ENCODE data around the gene CRTC1.

Gene CRTC1

DNA sequence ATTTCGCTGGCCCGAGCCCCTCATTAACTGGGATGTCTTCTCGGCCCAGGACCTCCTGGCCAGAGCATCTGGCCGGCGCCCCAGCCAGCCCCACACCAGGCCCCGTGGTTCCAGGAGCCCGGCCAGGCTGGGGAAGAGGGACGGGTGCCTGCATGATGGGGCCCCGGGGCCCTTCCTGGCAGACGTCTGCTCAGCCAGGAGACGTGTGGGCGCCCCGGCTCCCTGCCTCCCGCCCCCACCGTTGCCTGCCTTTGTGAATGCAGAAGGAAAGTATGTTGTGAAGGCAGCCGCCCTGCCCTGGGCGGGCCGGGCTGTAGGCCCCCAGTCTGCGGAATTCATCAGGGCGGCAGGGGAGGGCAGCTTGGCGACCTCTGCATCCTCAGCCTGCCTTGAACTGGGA lies 112.1 kb downstream of the CRTC1 start:
- H3K9me2 ChIP-seq (replicated peaks; ENCODE audit: insufficient read depth, low read length): no peaks in the 10 kb centered on the region
- no peaks in the 10 kb centered on the region for H3K79me2 ChIP-seq (ENCODE audit: insufficient read depth, low read length)
- no peaks in the 10 kb centered on the region for H3K36me3 ChIP-seq (ENCODE audit: low read length)
- H3K4me2 ChIP-seq (ENCODE audit: low read depth, low read length, poor library complexity, severe bottlenecking): no peak overlapping the region
- H3K4me3 ChIP-seq (ENCODE audit: insufficient read depth, low read length, poor library complexity, severe bottlenecking): no peak overlapping the region
- no peak overlapping the region for H2AFZ ChIP-seq (ENCODE audit: low read depth, low read length, severe bottlenecking)
- TF ChIP-seq, protein P1, sequence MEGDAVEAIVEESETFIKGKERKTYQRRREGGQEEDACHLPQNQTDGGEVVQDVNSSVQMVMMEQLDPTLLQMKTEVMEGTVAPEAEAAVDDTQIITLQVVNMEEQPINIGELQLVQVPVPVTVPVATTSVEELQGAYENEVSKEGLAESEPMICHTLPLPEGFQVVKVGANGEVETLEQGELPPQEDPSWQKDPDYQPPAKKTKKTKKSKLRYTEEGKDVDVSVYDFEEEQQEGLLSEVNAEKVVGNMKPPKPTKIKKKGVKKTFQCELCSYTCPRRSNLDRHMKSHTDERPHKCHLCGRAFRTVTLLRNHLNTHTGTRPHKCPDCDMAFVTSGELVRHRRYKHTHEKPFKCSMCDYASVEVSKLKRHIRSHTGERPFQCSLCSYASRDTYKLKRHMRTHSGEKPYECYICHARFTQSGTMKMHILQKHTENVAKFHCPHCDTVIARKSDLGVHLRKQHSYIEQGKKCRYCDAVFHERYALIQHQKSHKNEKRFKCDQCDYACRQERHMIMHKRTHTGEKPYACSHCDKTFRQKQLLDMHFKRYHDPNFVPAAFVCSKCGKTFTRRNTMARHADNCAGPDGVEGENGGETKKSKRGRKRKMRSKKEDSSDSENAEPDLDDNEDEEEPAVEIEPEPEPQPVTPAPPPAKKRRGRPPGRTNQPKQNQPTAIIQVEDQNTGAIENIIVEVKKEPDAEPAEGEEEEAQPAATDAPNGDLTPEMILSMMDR (IDR thresholded peaks at IDR 0.05; ENCODE audit: insufficient read depth, low read length, poor library complexity, severe bottlenecking): no peak
- no peak for TF ChIP-seq EZH2phosphoT487 (conservative IDR thresholded peaks at IDR 0.05; ENCODE audit: low read length)
- no peaks in the 10 kb centered on the region for H4K20me1 ChIP-seq (ENCODE audit: low read depth, low read length)
- H3K27ac ChIP-seq (ENCODE audit: low read depth, low read length): no peak overlapping the region
- no peak overlapping the region for H3K9ac ChIP-seq (ENCODE audit: low read length)
- H3F3A ChIP-seq (ENCODE audit: insufficient read depth): no peaks in the 10 kb centered on the region
- no peaks in the 10 kb centered on the region for H3K9me3 ChIP-seq (ENCODE audit: insufficient read depth, low read length)
- H3K27me3 ChIP-seq (ENCODE audit: low read length): no peaks in the 10 kb centered on the region

- no peak overlapping the region for H3K9ac ChIP-seq (ENCODE audit: low read length)
- H3F3A ChIP-seq (ENCODE audit: insufficient read depth): no peaks in the 10 kb centered on the region
- no peaks in the 10 kb centered on the region for H3K36me3 ChIP-seq (ENCODE audit: low read length)
- H4K20me1 ChIP-seq (ENCODE audit: low read depth, low read length): no peaks in the 10 kb centered on the region
- H3K27me3 ChIP-seq (ENCODE audit: low read length): no peaks in the 10 kb centered on the region
- no peak for TF ChIP-seq EZH2phosphoT487 (conservative IDR thresholded peaks at IDR 0.05; ENCODE audit: low read length)
- TF ChIP-seq, protein P1 (IDR thresholded peaks at IDR 0.05; ENCODE audit: insufficient read depth, low read length, poor library complexity, severe bottlenecking): no peak
- no peak overlapping the region for H3K4me2 ChIP-seq (ENCODE audit: low read depth, low read length, poor library complexity, severe bottlenecking)
- no peaks in the 10 kb centered on the region for H3K79me2 ChIP-seq (ENCODE audit: insufficient read depth, low read length)
- no peaks in the 10 kb centered on the region for H3K9me3 ChIP-seq (ENCODE audit: insufficient read depth, low read length)
- H2AFZ ChIP-seq (ENCODE audit: low read depth, low read length, severe bottlenecking): no peak overlapping the region
- no peak overlapping the region for H3K4me3 ChIP-seq (ENCODE audit: insufficient read depth, low read length, poor library complexity, severe bottlenecking)
- H3K27ac ChIP-seq (ENCODE audit: low read depth, low read length): no peak overlapping the region
- no peaks in the 10 kb centered on the region for H3K9me2 ChIP-seq (replicated peaks; ENCODE audit: insufficient read depth, low read length)
Measured at GRCh38 chr19:18796239-18796638, 112.8 kb downstream of the CRTC1 start.

DNA sequence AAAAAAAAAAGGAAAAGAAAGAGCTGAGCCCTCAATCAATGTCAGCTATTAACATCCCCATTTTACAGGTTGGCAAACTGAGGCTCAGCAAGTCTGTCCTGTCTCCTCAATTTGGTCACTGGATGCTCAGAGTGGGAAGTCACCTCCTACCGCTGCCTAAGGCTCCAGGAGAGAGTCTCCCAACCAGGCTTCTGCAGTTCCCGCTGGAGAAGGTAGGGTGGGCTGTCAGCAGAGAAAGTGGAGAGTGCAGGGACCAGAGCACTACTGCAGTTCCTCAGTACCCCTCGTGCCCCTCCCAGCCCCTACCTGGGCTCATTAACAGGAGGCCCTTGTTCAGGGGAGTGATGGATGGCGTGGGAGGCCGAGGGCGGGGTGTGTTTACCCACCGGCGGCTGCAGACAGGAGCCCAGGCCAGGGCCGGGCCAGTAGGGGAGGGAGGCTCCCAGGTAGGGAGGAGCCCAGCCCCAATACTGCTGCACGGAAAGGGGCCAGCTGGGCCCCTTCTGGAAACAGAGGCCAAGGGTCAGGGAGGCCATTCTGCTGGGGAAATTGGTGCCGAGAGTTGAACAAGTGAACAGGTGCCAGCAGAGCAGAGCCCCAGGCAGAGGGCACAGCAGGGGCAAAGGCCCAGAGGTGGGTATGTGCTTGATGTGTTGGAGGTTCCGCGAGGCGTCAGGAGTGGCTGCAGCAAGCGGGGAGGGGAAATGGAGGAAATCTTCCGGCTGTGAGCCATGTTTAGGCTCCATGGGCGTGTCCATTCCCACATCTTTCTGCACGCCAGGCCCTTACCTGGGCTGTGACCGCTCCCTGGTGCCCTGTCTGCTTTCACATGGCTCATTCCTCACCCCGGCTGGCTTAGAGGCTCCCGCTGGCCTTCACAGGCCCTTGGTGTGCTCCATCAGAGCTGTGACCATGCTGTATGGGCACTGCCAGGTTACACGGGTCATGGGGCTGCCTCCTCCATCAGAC lies 115.2 kb downstream of the CRTC1 start:
- no peaks in the 10 kb centered on the region for H3K27me3 ChIP-seq (ENCODE audit: low read length)
- H3K27ac ChIP-seq (ENCODE audit: low read depth, low read length): no peak overlapping the region
- H3K36me3 ChIP-seq (ENCODE audit: low read length): no peaks in the 10 kb centered on the region
- H3K79me2 ChIP-seq (ENCODE audit: insufficient read depth, low read length): no peaks in the 10 kb centered on the region
- no peaks in the 10 kb centered on the region for H3K9me2 ChIP-seq (replicated peaks; ENCODE audit: insufficient read depth, low read length)
- H2AFZ ChIP-seq (ENCODE audit: low read depth, low read length, severe bottlenecking): no peak overlapping the region
- TF ChIP-seq EZH2phosphoT487 (conservative IDR thresholded peaks at IDR 0.05; ENCODE audit: low read length): no peak
- TF ChIP-seq, protein P1 (IDR thresholded peaks at IDR 0.05; ENCODE audit: insufficient read depth, low read length, poor library complexity, severe bottlenecking): no peak
- no peaks in the 10 kb centered on the region for H3K9me3 ChIP-seq (ENCODE audit: insufficient read depth, low read length)
- H3K4me3 ChIP-seq (ENCODE audit: insufficient read depth, low read length, poor library complexity, severe bottlenecking): no peak overlapping the region
- H4K20me1 ChIP-seq (ENCODE audit: low read depth, low read length): no peaks in the 10 kb centered on the region
- no peaks in the 10 kb centered on the region for H3F3A ChIP-seq (ENCODE audit: insufficient read depth)
- no peak overlapping the region for H3K9ac ChIP-seq (ENCODE audit: low read length)
- H3K4me2 ChIP-seq (ENCODE audit: low read depth, low read length, poor library complexity, severe bottlenecking): no peak overlapping the region

Data from SU-DHL-6 (cell line).